WTC11 (cell line): ENCODE data around the gene TMEM94. TPM values are rescaled to one million over a fixed set of nuclear protein-coding genes. Genes with fewer than 3 reads are reported as not detected.

ENCODE experiments used
- ATAC-seq: fragments of 200-7000 bp; cut with Tn5 transposase; 2 replicates; pipeline ENCODE4 v1.10.0; 2021; ENCODE audit warnings: mild to moderate bottlenecking, moderate library complexity
- CTCF ChIA-PET: fragments of 300-600 bp; sonication (Branson Sonifier 250); formaldehyde crosslinking; loops from one replicate; lab custom pipeline; 2021; ENCODE audit warnings: antibody characterized with exemption; lab: Charles Lee
- POLR2A ChIA-PET: fragments of 350-600 bp; sonication (Branson Sonifier 250); formaldehyde crosslinking; loops from one replicate; lab custom pipeline; 2021; ENCODE audit warnings: antibody characterized with exemption; lab: Charles Lee
- DNase-seq: peaks from one replicate; pipeline ENCODE4 v3.0.0; 2021; ENCODE audit warnings: low spot score
- H3K27ac Mint-ChIP-seq: 2 replicates; pipeline ENCODE4 v1.8.0; 2021; ENCODE audit warnings: mixed read lengths
- H3K27me3 Mint-ChIP-seq: 2 replicates; pipeline ENCODE4 v1.8.0; 2021; ENCODE audit warnings: low read depth, mild to moderate bottlenecking, moderate library complexity, mixed read lengths
- H3K36me3 Mint-ChIP-seq: 2 replicates; pipeline ENCODE4 v1.8.0; 2021; ENCODE audit warnings: mixed read lengths
- H3K4me1 Mint-ChIP-seq: 2 replicates; pipeline ENCODE4 v1.8.0; 2022; ENCODE audit warnings: mixed read lengths
- H3K4me3 Mint-ChIP-seq: 2 replicates; pipeline ENCODE4 v1.8.0; 2021; ENCODE audit warnings: mild to moderate bottlenecking, moderate library complexity, mixed read lengths
- H3K9me3 Mint-ChIP-seq: 2 replicates; pipeline ENCODE4 v1.8.0; 2021; ENCODE audit warnings: mixed read lengths
- ATF1 ChIP-seq: sonication (generic); formaldehyde crosslinking; IDR thresholded peaks from 2 replicates; pipeline ENCODE4 v1.8.1; 2023; ENCODE audit warnings: mild to moderate bottlenecking, moderate library complexity, missing genetic modification reagents
- ATF3 ChIP-seq: sonication (generic); formaldehyde crosslinking; conservative IDR thresholded peaks from 2 replicates; pipeline ENCODE4 v1.8.1; 2022; ENCODE audit warnings: mild to moderate bottlenecking, missing genetic modification reagents
- CBFB ChIP-seq: sonication (generic); formaldehyde crosslinking; IDR thresholded peaks from 2 replicates; pipeline ENCODE4 v1.8.1; 2022; ENCODE audit warnings: mild to moderate bottlenecking, low read depth, missing genetic modification reagents
- CDX4 ChIP-seq: fragments of 250-450 bp; sonication (Bioruptor Pico); IDR thresholded peaks from 2 replicates; pipeline ENCODE4 v1.9.0; 2021; ENCODE audit warnings: moderate library complexity, mild to moderate bottlenecking, inconsistent platforms, borderline replicate concordance
- ETV6 ChIP-seq: sonication (generic); formaldehyde crosslinking; IDR thresholded peaks from 2 replicates; pipeline ENCODE4 v1.8.1; 2022; ENCODE audit warnings: mild to moderate bottlenecking, missing genetic modification reagents
- FOXJ3 ChIP-seq: sonication (generic); formaldehyde crosslinking; IDR thresholded peaks from 2 replicates; pipeline ENCODE4 v1.9.0; 2021; ENCODE audit warnings: missing genetic modification reagents, mild to moderate bottlenecking, borderline replicate concordance
- FOXP1 ChIP-seq: sonication (generic); formaldehyde crosslinking; IDR thresholded peaks from 2 replicates; pipeline ENCODE4 v1.8.0; 2022; ENCODE audit warnings: missing genetic modification reagents, mild to moderate bottlenecking, moderate library complexity, borderline replicate concordance
- HMGA2 ChIP-seq: fragments of 250-450 bp; sonication (Bioruptor Pico); IDR thresholded peaks from 2 replicates; pipeline ENCODE4 v1.4.0; 2021; ENCODE audit warnings: mild to moderate bottlenecking, moderate library complexity
- IRF2 ChIP-seq: sonication (generic); formaldehyde crosslinking; IDR thresholded peaks from 2 replicates; pipeline ENCODE4 v1.8.0; 2022; ENCODE audit warnings: low read depth, missing genetic modification reagents, borderline replicate concordance
- KAT7 ChIP-seq: sonication (generic); formaldehyde crosslinking; IDR thresholded peaks from 2 replicates; pipeline ENCODE4 v1.8.1; 2023; ENCODE audit warnings: missing genetic modification reagents, mild to moderate bottlenecking, borderline replicate concordance
- NFATC4 ChIP-seq: fragments of 250-450 bp; sonication (Bioruptor Pico); IDR thresholded peaks from 2 replicates; pipeline ENCODE4 v1.9.0; 2021; ENCODE audit warnings: mild to moderate bottlenecking
- TEAD1 ChIP-seq: sonication (generic); formaldehyde crosslinking; IDR thresholded peaks from 2 replicates; pipeline ENCODE4 v1.8.0; 2022; ENCODE audit warnings: mild to moderate bottlenecking, missing genetic modification reagents
- TEAD4 ChIP-seq: sonication (generic); formaldehyde crosslinking; IDR thresholded peaks from 2 replicates; pipeline ENCODE4 v1.8.0; 2022; ENCODE audit warnings: mild to moderate bottlenecking, missing genetic modification reagents
- ZNF423 ChIP-seq: fragments of 250-450 bp; sonication (Bioruptor Pico); IDR thresholded peaks from 2 replicates; pipeline ENCODE4 v2.1.2; 2022; ENCODE audit warnings: mild to moderate bottlenecking, moderate library complexity
- ZNF512 ChIP-seq: sonication (generic); formaldehyde crosslinking; IDR thresholded peaks from 2 replicates; pipeline ENCODE4 v1.8.1; 2022; ENCODE audit warnings: missing genetic modification reagents, borderline replicate concordance
- ZNF532 ChIP-seq: fragments of 250-450 bp; sonication (Bioruptor Pico); IDR thresholded peaks from 2 replicates; pipeline ENCODE4 v1.9.0; 2021; ENCODE audit warnings: mild to moderate bottlenecking, borderline replicate concordance
- total RNA-seq: library from RNA; stranded (reverse); gene quantifications from 3 replicates; pipeline ENCODE4 v1.2.3, GENCODE V29; 2021
- TF ChIP-seq, protein P1 (sequence below): sonication (generic); formaldehyde crosslinking; conservative IDR thresholded peaks from 2 replicates; pipeline ENCODE4 v1.8.1; 2023; ENCODE audit warnings: mild to moderate bottlenecking, low read depth, missing genetic modification reagents, moderate library complexity
- TF ChIP-seq, protein P2 (sequence below): sonication (generic); formaldehyde crosslinking; IDR thresholded peaks from 2 replicates; pipeline ENCODE4 v1.8.0; 2022; ENCODE audit warnings: missing genetic modification reagents
- TF ChIP-seq, protein P3 (sequence below): sonication (generic); formaldehyde crosslinking; IDR thresholded peaks from 2 replicates; pipeline ENCODE4 v1.8.1; 2022; ENCODE audit warnings: low read depth, missing genetic modification reagents, borderline replicate concordance

The TMEM94 gene
- total RNA-seq, 1 experiment from 2014 or later: 76.9 TPM

GRCh38 chr17:75428543-75429469 lies 27.6 kb upstream of the TMEM94 start:
- CTCF ChIA-PET: interaction anchor here (0.9 to 2.5 kb wide), 7 partner anchors 17 to 315 kb away, joined by 3 to 9 read pairs (median 6); partner anchors contain the start of genes SLC25A19 and TSEN54
- Mint-ChIP-seq H3K27me3 (no peaks in the 10 kb centered on the region), H3K27ac (peak overlapping the region; percentile 48), H3K36me3 (no peaks in the 10 kb centered on the region), H3K4me3 (no peak overlapping the region), H3K4me1 (peaks cover 9% of the 10 kb centered on the region), H3K9me3 (peaks cover 4% of the 10 kb centered on the region)
- TF ChIP-seq HMGA2: no peak
- TF ChIP-seq ZNF423 (CRISPR knock-in tag): no peak
- no peak for TF ChIP-seq ATF3 (CRISPR knock-in tag)
- TF ChIP-seq IRF2 (CRISPR knock-in tag): no peak
- no peak for TF ChIP-seq NFATC4 (CRISPR knock-in tag)
- no peak for TF ChIP-seq ZNF532 (CRISPR knock-in tag)
- no peak for TF ChIP-seq ZNF512 (CRISPR knock-in tag)
- TF ChIP-seq, protein P1, sequence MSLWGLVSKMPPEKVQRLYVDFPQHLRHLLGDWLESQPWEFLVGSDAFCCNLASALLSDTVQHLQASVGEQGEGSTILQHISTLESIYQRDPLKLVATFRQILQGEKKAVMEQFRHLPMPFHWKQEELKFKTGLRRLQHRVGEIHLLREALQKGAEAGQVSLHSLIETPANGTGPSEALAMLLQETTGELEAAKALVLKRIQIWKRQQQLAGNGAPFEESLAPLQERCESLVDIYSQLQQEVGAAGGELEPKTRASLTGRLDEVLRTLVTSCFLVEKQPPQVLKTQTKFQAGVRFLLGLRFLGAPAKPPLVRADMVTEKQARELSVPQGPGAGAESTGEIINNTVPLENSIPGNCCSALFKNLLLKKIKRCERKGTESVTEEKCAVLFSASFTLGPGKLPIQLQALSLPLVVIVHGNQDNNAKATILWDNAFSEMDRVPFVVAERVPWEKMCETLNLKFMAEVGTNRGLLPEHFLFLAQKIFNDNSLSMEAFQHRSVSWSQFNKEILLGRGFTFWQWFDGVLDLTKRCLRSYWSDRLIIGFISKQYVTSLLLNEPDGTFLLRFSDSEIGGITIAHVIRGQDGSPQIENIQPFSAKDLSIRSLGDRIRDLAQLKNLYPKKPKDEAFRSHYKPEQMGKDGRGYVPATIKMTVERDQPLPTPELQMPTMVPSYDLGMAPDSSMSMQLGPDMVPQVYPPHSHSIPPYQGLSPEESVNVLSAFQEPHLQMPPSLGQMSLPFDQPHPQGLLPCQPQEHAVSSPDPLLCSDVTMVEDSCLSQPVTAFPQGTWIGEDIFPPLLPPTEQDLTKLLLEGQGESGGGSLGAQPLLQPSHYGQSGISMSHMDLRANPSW (CRISPR knock-in tag): no peak
- TF ChIP-seq CBFB (CRISPR knock-in tag): no peak
- no peak for TF ChIP-seq ETV6 (CRISPR knock-in tag)
- no peak for TF ChIP-seq CDX4
- TF ChIP-seq, protein P2, sequence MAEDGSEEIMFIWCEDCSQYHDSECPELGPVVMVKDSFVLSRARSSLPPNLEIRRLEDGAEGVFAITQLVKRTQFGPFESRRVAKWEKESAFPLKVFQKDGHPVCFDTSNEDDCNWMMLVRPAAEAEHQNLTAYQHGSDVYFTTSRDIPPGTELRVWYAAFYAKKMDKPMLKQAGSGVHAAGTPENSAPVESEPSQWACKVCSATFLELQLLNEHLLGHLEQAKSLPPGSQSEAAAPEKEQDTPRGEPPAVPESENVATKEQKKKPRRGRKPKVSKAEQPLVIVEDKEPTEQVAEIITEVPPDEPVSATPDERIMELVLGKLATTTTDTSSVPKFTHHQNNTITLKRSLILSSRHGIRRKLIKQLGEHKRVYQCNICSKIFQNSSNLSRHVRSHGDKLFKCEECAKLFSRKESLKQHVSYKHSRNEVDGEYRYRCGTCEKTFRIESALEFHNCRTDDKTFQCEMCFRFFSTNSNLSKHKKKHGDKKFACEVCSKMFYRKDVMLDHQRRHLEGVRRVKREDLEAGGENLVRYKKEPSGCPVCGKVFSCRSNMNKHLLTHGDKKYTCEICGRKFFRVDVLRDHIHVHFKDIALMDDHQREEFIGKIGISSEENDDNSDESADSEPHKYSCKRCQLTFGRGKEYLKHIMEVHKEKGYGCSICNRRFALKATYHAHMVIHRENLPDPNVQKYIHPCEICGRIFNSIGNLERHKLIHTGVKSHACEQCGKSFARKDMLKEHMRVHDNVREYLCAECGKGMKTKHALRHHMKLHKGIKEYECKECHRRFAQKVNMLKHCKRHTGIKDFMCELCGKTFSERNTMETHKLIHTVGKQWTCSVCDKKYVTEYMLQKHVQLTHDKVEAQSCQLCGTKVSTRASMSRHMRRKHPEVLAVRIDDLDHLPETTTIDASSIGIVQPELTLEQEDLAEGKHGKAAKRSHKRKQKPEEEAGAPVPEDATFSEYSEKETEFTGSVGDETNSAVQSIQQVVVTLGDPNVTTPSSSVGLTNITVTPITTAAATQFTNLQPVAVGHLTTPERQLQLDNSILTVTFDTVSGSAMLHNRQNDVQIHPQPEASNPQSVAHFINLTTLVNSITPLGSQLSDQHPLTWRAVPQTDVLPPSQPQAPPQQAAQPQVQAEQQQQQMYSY (CRISPR knock-in tag): no peak
- TF ChIP-seq, protein P3, sequence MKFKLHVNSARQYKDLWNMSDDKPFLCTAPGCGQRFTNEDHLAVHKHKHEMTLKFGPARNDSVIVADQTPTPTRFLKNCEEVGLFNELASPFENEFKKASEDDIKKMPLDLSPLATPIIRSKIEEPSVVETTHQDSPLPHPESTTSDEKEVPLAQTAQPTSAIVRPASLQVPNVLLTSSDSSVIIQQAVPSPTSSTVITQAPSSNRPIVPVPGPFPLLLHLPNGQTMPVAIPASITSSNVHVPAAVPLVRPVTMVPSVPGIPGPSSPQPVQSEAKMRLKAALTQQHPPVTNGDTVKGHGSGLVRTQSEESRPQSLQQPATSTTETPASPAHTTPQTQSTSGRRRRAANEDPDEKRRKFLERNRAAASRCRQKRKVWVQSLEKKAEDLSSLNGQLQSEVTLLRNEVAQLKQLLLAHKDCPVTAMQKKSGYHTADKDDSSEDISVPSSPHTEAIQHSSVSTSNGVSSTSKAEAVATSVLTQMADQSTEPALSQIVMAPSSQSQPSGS (CRISPR knock-in tag): no peak
- no peak for TF ChIP-seq FOXP1
- no peak for TF ChIP-seq KAT7 (CRISPR knock-in tag)
- no peak for TF ChIP-seq FOXJ3 (CRISPR knock-in tag)
- no peak for TF ChIP-seq TEAD4 (CRISPR knock-in tag)
- TF ChIP-seq ATF1 (CRISPR knock-in tag): no peak
- no peak for TF ChIP-seq TEAD1 (CRISPR knock-in tag)
- no peak for DNase-seq
- ATAC-seq: no peak
- POLR2A ChIA-PET: interaction anchor here (0.7 to 0.9 kb wide), 4 partner anchors 24 to 166 kb away, joined by 3 to 7 read pairs (median 5); partner anchors contain the start of gene TMEM94
